ENCODE data around the gene PLCB1. TPM values are rescaled to one million over a fixed set of nuclear protein-coding genes. Genes with fewer than 3 reads are reported as not detected.
A peak's percentile ranks its signal among the peaks of the same experiment; 100 is the strongest.

Gene PLCB1
- total RNA-seq, 1 donor: 13.4 TPM

- Histone ChIP-seq H3K27me3 (ENCODE audit: insufficient read depth, low read length) (no peaks in the 10 kb centered on the region), H3K36me3 (ENCODE audit: insufficient read depth, low read length) (no peaks in the 10 kb centered on the region), H4K20me1 (ENCODE audit: insufficient read depth, low read length) (no peaks in the 10 kb centered on the region), H3K9me3 (ENCODE audit: low read depth, low read length) (peaks cover 5% of the 10 kb centered on the region), H3K4me2 (ENCODE audit: insufficient read depth, low read length) (no peak overlapping the region), H3K79me2 (ENCODE audit: insufficient read depth, low read length) (no peaks in the 10 kb centered on the region), H2AFZ (ENCODE audit: low read length) (no peak overlapping the region), H3K27ac (ENCODE audit: low read depth, low read length) (no peak overlapping the region), H3K4me3 (ENCODE audit: insufficient read depth, low read length) (no peak overlapping the region), H3K4me1 (ENCODE audit: insufficient read depth, low read length) (no peaks in the 10 kb centered on the region)
- TF ChIP-seq, protein P1, sequence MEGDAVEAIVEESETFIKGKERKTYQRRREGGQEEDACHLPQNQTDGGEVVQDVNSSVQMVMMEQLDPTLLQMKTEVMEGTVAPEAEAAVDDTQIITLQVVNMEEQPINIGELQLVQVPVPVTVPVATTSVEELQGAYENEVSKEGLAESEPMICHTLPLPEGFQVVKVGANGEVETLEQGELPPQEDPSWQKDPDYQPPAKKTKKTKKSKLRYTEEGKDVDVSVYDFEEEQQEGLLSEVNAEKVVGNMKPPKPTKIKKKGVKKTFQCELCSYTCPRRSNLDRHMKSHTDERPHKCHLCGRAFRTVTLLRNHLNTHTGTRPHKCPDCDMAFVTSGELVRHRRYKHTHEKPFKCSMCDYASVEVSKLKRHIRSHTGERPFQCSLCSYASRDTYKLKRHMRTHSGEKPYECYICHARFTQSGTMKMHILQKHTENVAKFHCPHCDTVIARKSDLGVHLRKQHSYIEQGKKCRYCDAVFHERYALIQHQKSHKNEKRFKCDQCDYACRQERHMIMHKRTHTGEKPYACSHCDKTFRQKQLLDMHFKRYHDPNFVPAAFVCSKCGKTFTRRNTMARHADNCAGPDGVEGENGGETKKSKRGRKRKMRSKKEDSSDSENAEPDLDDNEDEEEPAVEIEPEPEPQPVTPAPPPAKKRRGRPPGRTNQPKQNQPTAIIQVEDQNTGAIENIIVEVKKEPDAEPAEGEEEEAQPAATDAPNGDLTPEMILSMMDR (IDR thresholded peaks at IDR 0.05; ENCODE audit: extremely low read depth, low read depth, low read length): no peak
- no peak for DNase-seq (ENCODE audit: insufficient read length, low spot score, missing footprints)
These were observed 759.0 kb downstream of the PLCB1 start for GRCh38 chr20:8891039-8891438.

- H3K4me1 ChIP-seq (ENCODE audit: insufficient read depth, low read length): no peaks in the 10 kb centered on the region
- no peak overlapping the region for H3K4me3 ChIP-seq (ENCODE audit: insufficient read depth, low read length)
- H3K27me3 ChIP-seq (ENCODE audit: insufficient read depth, low read length): no peaks in the 10 kb centered on the region
- H3K4me2 ChIP-seq (ENCODE audit: insufficient read depth, low read length): no peak overlapping the region
- H2AFZ ChIP-seq (ENCODE audit: low read length): no peak overlapping the region
- peaks cover 5% of the 10 kb centered on the region for H3K9me3 ChIP-seq (ENCODE audit: low read depth, low read length)
- TF ChIP-seq, protein P1 (IDR thresholded peaks at IDR 0.05; ENCODE audit: extremely low read depth, low read depth, low read length): no peak
- no peaks in the 10 kb centered on the region for H4K20me1 ChIP-seq (ENCODE audit: insufficient read depth, low read length)
- H3K27ac ChIP-seq (ENCODE audit: low read depth, low read length): no peak overlapping the region
- no peaks in the 10 kb centered on the region for H3K79me2 ChIP-seq (ENCODE audit: insufficient read depth, low read length)
- H3K36me3 ChIP-seq (ENCODE audit: insufficient read depth, low read length): no peaks in the 10 kb centered on the region
- no peak for DNase-seq (ENCODE audit: insufficient read length, low spot score, missing footprints)
These were observed 763.4 kb downstream of the PLCB1 start for GRCh38 chr20:8895472-8895871.

GRCh38 chr20:8898823-8899222, 766.8 kb downstream of the PLCB1 start:
- no peaks in the 10 kb centered on the region for H3K36me3 ChIP-seq (ENCODE audit: insufficient read depth, low read length)
- H3K79me2 ChIP-seq (ENCODE audit: insufficient read depth, low read length): no peaks in the 10 kb centered on the region
- no peaks in the 10 kb centered on the region for H4K20me1 ChIP-seq (ENCODE audit: insufficient read depth, low read length)
- no peaks in the 10 kb centered on the region for H3K27me3 ChIP-seq (ENCODE audit: insufficient read depth, low read length)
- peaks cover 5% of the 10 kb centered on the region for H3K9me3 ChIP-seq (ENCODE audit: low read depth, low read length)
- H3K27ac ChIP-seq (ENCODE audit: low read depth, low read length): no peak overlapping the region
- DNase-seq (ENCODE audit: insufficient read length, low spot score, missing footprints): no peak
- H3K4me2 ChIP-seq (ENCODE audit: insufficient read depth, low read length): no peak overlapping the region
- no peaks in the 10 kb centered on the region for H3K4me1 ChIP-seq (ENCODE audit: insufficient read depth, low read length)
- H3K4me3 ChIP-seq (ENCODE audit: insufficient read depth, low read length): no peak overlapping the region
- TF ChIP-seq, protein P1 (IDR thresholded peaks at IDR 0.05; ENCODE audit: extremely low read depth, low read depth, low read length): no peak
- H2AFZ ChIP-seq (ENCODE audit: low read length): no peak overlapping the region

DNA sequence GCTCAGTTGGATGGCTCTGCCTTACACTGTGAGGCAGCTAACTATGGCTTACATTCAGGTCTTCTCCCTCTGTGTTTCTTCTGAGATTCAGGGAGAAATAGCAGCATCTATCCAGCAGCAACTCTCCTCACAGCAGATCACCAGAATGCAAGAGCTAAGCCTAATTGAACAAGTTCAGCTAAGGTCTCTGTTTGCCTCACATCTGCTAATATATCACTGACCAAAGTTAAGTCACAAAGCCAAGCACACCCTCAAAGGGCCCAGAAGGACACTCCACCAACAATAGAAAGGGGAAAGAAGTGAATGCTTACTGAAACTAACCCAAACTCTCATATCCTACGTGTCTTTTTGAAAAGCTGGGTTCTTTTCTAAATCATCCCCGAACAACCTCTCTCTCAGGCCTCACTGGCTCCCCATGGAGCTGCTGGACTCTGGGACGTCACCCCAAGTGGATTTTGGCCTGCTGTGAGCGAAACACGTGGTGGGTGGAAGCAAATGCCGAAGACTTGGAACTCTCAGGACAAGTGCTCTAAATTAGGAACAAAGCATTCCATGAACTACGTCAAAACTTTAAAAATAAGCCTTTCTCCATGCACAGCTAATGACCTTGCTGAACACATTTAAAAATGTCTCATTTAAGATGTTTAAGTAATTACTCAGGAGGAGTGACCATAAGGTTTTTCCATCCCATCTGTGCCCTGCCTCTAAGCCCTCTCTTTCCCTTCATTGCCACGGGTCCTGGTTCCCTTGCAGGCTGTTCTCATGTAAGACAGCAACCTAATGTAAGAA, 769.4 kb downstream of the PLCB1 start:
- no peak for DNase-seq (ENCODE audit: insufficient read length, low spot score, missing footprints)
- Histone ChIP-seq H3K79me2 (ENCODE audit: insufficient read depth, low read length) (no peaks in the 10 kb centered on the region), H4K20me1 (ENCODE audit: insufficient read depth, low read length) (no peaks in the 10 kb centered on the region), H3K27me3 (ENCODE audit: insufficient read depth, low read length) (no peaks in the 10 kb centered on the region), H2AFZ (ENCODE audit: low read length) (peak overlapping the region; percentile 27), H3K27ac (ENCODE audit: low read depth, low read length) (no peak overlapping the region), H3K36me3 (ENCODE audit: insufficient read depth, low read length) (no peaks in the 10 kb centered on the region), H3K9me3 (ENCODE audit: low read depth, low read length) (no peaks in the 10 kb centered on the region), H3K4me1 (ENCODE audit: insufficient read depth, low read length) (no peaks in the 10 kb centered on the region), H3K4me3 (ENCODE audit: insufficient read depth, low read length) (no peak overlapping the region), H3K4me2 (ENCODE audit: insufficient read depth, low read length) (no peak overlapping the region)
- TF ChIP-seq, protein P1 (IDR thresholded peaks at IDR 0.05; ENCODE audit: extremely low read depth, low read depth, low read length): no peak
